BLaER1 treated with 17β-estradiol and CSF1 and Interleukin-3, amounts not matched to agents 10 nM and 100 nM (cell line): ENCODE data around the gene ARHGEF28.
A peak's percentile ranks its signal among the peaks of the same experiment; 100 is the strongest.

Experiments
- H3K27ac ChIP-seq, 11 experiments: shearing (Covaris generic); formaldehyde crosslinking; 2 replicates each; pipeline ENCODE4 v1.8.1; 2022
- H3K27me3 ChIP-seq, 11 experiments: shearing (Covaris generic); formaldehyde crosslinking; 2 replicates each; pipeline ENCODE4 v1.8.1; 2022
- H3K36me3 ChIP-seq, 11 experiments: shearing (Covaris generic); formaldehyde crosslinking; 2 replicates each; pipeline ENCODE4 v1.8.1; 2022
- H3K4me1 ChIP-seq, 10 experiments: shearing (Covaris generic); formaldehyde crosslinking; 2 replicates each; pipeline ENCODE4 v1.8.1; 2022
- H3K4me2 ChIP-seq, 11 experiments: shearing (Covaris generic); formaldehyde crosslinking; 2 replicates each; pipeline ENCODE4 v1.8.1; 2022
- H3K4me3 ChIP-seq, 10 experiments: shearing (Covaris generic); formaldehyde crosslinking; 2 replicates each; pipeline ENCODE4 v1.8.1; 2022
- H3K9ac ChIP-seq, 11 experiments: shearing (Covaris generic); formaldehyde crosslinking; 2 replicates each; pipeline ENCODE4 v1.8.1; 2022
- H3K9me3 ChIP-seq, 11 experiments: shearing (Covaris generic); formaldehyde crosslinking; replicated peaks in 1 of 11; 2 replicates each; pipeline ENCODE4 v1.8.1; 2022
- H4K20me1 ChIP-seq, 11 experiments: shearing (Covaris generic); formaldehyde crosslinking; 2 replicates each; pipeline ENCODE4 v1.8.1; 2022
- Cebpa-rat ChIP-seq, 11 experiments: shearing (Covaris generic); IDR thresholded peaks; 2 replicates each; pipeline ENCODE4 v1.8.1; 2022

ARHGEF28 gene

GRCh38 chr5:73789851-73790281, 163.9 kb downstream of the ARHGEF28 start:
- Histone ChIP-seq H4K20me1 (no peaks in the 10 kb centered on the region), H3K9me3 (no peaks in the 10 kb centered on the region), H3K9ac (no peak overlapping the region), H3K4me1 (peaks cover 6 to 24% (median 15%) of the 10 kb centered on the region in 10 experiments; a peak in 19 of 20 replicates), H3K4me3 (no peak overlapping the region), H3K4me2 (peak overlapping the region in 8 of 11 experiments; percentile 17 to 57 (median 30); a peak in 12 of 22 replicates), H3K36me3 (no peaks in the 10 kb centered on the region), H3K27me3 (no peaks in the 10 kb centered on the region), H3K27ac (no peak overlapping the region)
- TF ChIP-seq Cebpa-rat (IDR thresholded peaks at IDR 0.05): no peak

DNA sequence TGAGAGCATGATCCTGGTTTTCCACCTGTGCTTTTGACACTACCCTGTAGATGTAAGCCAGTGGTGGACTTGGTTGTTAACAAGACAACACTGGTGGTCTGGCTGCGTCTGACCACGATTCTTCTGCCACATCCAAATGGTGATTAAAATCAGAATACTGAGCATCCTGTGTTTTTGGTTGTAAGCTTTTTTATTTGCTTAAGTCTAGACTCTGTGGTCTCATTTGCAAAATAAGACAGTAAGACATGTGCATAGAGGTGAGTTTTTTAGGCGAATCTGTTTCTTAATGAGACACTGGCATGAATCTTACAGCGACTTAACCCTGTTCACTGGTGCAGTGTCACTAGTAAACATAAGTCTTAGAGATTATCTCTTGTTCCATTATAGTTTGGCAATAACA, 165.4 kb downstream of the ARHGEF28 start:
- Histone ChIP-seq H3K27ac (no peak overlapping the region), H3K9me3 (no peaks in the 10 kb centered on the region), H3K27me3 (no peaks in the 10 kb centered on the region), H3K36me3 (no peaks in the 10 kb centered on the region), H3K4me1 (peaks cover 10 to 25% (median 19%) of the 10 kb centered on the region in 10 experiments), H4K20me1 (no peaks in the 10 kb centered on the region), H3K4me3 (no peak overlapping the region), H3K9ac (no peak overlapping the region), H3K4me2 (no peak overlapping the region)
- no peak for TF ChIP-seq Cebpa-rat (IDR thresholded peaks at IDR 0.05)

GRCh38 chr5:73792687-73793320, 166.8 kb downstream of the ARHGEF28 start:
- H3K4me2 ChIP-seq: no peak overlapping the region
- no peaks in the 10 kb centered on the region for H3K9me3 ChIP-seq
- H3K4me1 ChIP-seq: peaks cover 12 to 37% (median 30%) of the 10 kb centered on the region in 10 experiments
- TF ChIP-seq Cebpa-rat (IDR thresholded peaks at IDR 0.05): no peak
- H3K27ac ChIP-seq: no peak overlapping the region
- H3K4me3 ChIP-seq: no peak overlapping the region
- no peaks in the 10 kb centered on the region for H3K36me3 ChIP-seq
- H3K27me3 ChIP-seq: no peaks in the 10 kb centered on the region
- H3K9ac ChIP-seq: no peak overlapping the region
- no peaks in the 10 kb centered on the region for H4K20me1 ChIP-seq

DNA sequence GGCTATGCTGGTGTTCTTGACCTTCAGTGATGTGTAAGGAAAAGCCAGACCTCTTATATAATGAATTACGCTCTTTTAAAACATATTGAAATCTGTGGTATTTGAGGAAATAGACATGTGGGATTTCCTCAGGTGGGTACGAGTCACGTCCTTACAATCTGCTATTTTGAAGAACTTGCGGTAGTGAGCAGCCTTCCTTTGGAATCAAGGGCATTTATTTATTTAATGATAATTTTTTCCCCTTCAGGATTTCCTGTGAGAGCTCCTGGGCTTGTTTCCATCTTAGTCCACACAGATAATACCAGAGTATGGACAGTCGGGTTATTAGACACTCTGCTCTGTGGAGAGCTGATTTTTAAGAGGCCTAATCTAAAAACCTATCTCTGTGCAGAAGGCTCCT, 167.9 kb downstream of the ARHGEF28 start:
- no peak overlapping the region for H3K27ac ChIP-seq
- H3K4me2 ChIP-seq: peak overlapping the region in 2 of 11 experiments; percentile 9 to 45; a peak in 3 of 22 replicates
- peaks cover 12 to 37% (median 30%) of the 10 kb centered on the region in 10 experiments for H3K4me1 ChIP-seq

GRCh38 chr5:73796164-73797131, 170.5 kb downstream of the ARHGEF28 start:
- Histone ChIP-seq H3K4me2 (peak overlapping the region; percentile 48 to 67 (median 58)), H3K9ac (no peak overlapping the region), H3K4me1 (peaks cover 12 to 31% (median 21%) of the 10 kb centered on the region in 10 experiments), H3K36me3 (no peaks in the 10 kb centered on the region), H3K9me3 (no peaks in the 10 kb centered on the region), H3K27me3 (no peaks in the 10 kb centered on the region), H3K4me3 (no peak overlapping the region), H3K27ac (peak overlapping the region in 3 of 11 experiments; percentile 17 to 34 (median 32); a peak in 4 of 22 replicates), H4K20me1 (no peaks in the 10 kb centered on the region)
- no peak for TF ChIP-seq Cebpa-rat (IDR thresholded peaks at IDR 0.05)

More for the DNA sequence above, 167.9 kb downstream of the ARHGEF28 start:
- Histone ChIP-seq H4K20me1 (no peaks in the 10 kb centered on the region), H3K4me3 (no peak overlapping the region), H3K27me3 (no peaks in the 10 kb centered on the region), H3K9ac (no peak overlapping the region), H3K9me3 (no peaks in the 10 kb centered on the region), H3K36me3 (no peaks in the 10 kb centered on the region)
- no peak for TF ChIP-seq Cebpa-rat (IDR thresholded peaks at IDR 0.05)

GRCh38 chr5:73797132-73797510, 171.1 kb downstream of the ARHGEF28 start:
- peak overlapping the region in 1 of 11 experiments; percentile 0; a peak in 1 of 22 replicates for H3K27ac ChIP-seq
- peaks cover 12 to 31% (median 21%) of the 10 kb centered on the region in 10 experiments for H3K4me1 ChIP-seq
- peak overlapping the region; percentile 48 to 67 (median 58); a peak in 19 of 22 replicates for H3K4me2 ChIP-seq

DNA sequence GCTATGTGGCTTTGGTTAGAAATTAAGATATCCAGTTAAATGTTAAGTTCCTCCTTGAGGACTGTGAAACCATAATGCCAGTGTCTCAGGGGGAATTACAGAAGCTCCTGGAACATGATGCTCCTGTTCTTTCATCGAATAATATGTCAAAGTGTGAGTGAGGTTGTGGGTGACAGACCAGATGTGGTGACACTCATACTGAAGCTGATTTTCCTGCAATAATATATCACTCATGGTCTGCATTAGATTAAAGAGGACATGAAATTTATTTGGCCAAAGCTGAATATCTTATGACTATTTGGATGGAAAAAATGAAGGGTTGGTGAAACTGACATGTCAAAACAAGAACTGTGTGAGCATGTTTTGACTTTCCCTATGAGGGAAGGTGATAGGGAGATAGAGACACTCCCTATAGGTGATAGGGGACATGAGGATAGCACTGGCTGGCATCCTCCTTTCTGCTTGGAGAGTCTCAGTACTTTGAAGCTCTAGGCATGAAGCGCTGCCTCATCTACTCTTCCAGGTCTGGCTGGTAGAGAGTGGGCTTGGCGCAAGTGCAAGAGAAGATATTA, 173.5 kb downstream of the ARHGEF28 start:
- Histone ChIP-seq H3K27ac (no peak overlapping the region), H3K36me3 (no peaks in the 10 kb centered on the region), H3K4me2 (no peak overlapping the region), H4K20me1 (no peaks in the 10 kb centered on the region), H3K9ac (no peak overlapping the region), H3K27me3 (no peaks in the 10 kb centered on the region), H3K9me3 (no peaks in the 10 kb centered on the region), H3K4me1 (peaks cover 12 to 22% (median 19%) of the 10 kb centered on the region in 10 experiments), H3K4me3 (no peak overlapping the region)
- TF ChIP-seq Cebpa-rat (IDR thresholded peaks at IDR 0.05): no peak

More at GRCh38 chr5:73797132-73797510, 171.1 kb downstream of the ARHGEF28 start:
- H3K27me3 ChIP-seq: no peaks in the 10 kb centered on the region
- H3K36me3 ChIP-seq: no peaks in the 10 kb centered on the region
- no peak for TF ChIP-seq Cebpa-rat (IDR thresholded peaks at IDR 0.05)
- H3K9ac ChIP-seq: no peak overlapping the region
- H3K9me3 ChIP-seq: no peaks in the 10 kb centered on the region
- no peaks in the 10 kb centered on the region for H4K20me1 ChIP-seq
- H3K4me3 ChIP-seq: no peak overlapping the region

- H3K9ac ChIP-seq: no peak overlapping the region
- H3K9me3 ChIP-seq: no peaks in the 10 kb centered on the region
- no peaks in the 10 kb centered on the region for H3K27me3 ChIP-seq
- H3K4me2 ChIP-seq: no peak overlapping the region
- no peak for TF ChIP-seq Cebpa-rat (IDR thresholded peaks at IDR 0.05)
- H3K27ac ChIP-seq: no peak overlapping the region
- H3K4me1 ChIP-seq: peaks cover 2 to 10% (median 8%) of the 10 kb centered on the region in 10 experiments
- no peaks in the 10 kb centered on the region for H4K20me1 ChIP-seq
- H3K36me3 ChIP-seq: no peaks in the 10 kb centered on the region
- no peak overlapping the region for H3K4me3 ChIP-seq
These were observed 175.7 kb downstream of the ARHGEF28 start for GRCh38 chr5:73801686-73802085.

- no peak for TF ChIP-seq Cebpa-rat (IDR thresholded peaks at IDR 0.05)
- no peaks in the 10 kb centered on the region for H3K27me3 ChIP-seq
- no peaks in the 10 kb centered on the region for H4K20me1 ChIP-seq
- no peaks in the 10 kb centered on the region for H3K9me3 ChIP-seq
- H3K27ac ChIP-seq: no peak overlapping the region
- H3K36me3 ChIP-seq: no peaks in the 10 kb centered on the region
- H3K4me1 ChIP-seq: no peaks in the 10 kb centered on the region
- no peak overlapping the region for H3K4me3 ChIP-seq
- no peak overlapping the region for H3K4me2 ChIP-seq
- no peak overlapping the region for H3K9ac ChIP-seq
These were observed 179.5 kb downstream of the ARHGEF28 start for GRCh38 chr5:73805449-73805848.
